Ramos (cell line): ENCODE data around the gene BAIAP2L2.

Experiments
- in situ Hi-C: fragments of 300-500 bp; cut with MboI; formaldehyde crosslinking; loops from one replicate; pipeline ENCODE4 v1.14.3; 2022; ENCODE audit warnings: low sequenced_read_pairs; ENCODE audit not compliant: unreplicated experiment

Gene BAIAP2L2

GRCh38 chr22:38129856-38130255, 19.4 kb upstream of the BAIAP2L2 start:
- in situ Hi-C loops: no loop called here

GRCh38 chr22:38129021-38129420, 18.5 kb upstream of the BAIAP2L2 start:
- in situ Hi-C loops: no loop called here

DNA sequence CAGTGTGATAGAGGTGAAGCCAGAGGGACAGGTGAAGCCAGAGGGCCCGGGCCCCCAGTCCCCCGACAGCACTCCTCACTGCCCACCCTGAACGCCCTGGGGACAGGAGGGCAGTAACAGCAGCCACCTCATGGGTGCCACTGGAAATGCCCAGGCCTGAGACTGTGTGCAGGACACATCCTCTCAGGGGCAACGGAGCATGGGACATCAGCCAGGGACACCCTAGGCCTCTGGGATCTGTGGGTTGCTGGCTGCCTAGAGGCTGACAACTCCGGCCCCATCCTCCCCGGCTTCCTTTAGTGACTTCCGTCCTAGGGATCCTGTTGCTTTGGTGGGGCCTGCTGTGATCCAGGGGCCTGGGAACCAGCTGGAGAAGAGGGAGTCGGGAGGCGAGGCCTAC, 17.4 kb upstream of the BAIAP2L2 start:
- in situ Hi-C loops: no loop called here

DNA sequence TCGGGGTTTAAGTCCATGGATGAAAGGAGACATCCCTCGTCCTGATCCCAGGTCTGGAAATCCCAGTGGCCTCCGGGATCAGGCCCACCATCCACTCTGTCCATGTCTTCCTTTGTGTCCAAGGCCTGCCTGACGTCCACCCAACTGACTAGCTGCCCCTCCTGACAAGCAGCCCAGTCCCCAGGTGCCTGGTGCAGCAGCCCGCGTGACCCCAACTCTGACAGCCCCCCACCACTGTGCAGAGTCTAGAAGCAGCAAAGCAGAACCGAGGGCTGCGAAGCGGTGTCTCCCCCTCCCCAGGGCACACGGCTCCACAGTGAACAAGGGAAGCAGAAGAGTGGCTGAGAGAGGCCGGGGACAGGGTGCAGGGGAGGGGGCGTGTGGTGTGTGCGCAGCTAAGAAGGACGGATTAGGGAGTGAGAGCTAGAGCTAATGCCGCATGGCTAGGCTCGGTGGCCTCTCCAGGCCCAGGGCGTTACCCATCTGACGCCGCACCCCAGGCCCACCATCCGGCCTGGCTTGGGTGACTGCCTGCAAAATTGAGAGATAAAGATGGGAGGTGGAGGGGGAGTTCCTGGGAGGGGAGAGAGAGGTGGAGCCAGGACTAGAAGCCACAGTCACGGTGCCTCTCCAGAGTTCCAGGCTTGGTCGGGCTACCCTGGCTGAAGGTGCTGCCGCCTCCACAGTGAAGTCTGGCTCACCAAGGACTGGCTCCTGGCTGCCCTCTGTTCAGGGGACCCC, 16.6 kb upstream of the BAIAP2L2 start:
- in situ Hi-C loops: no loop called here

- in situ Hi-C loops: no loop called here
These were observed 15.3 kb upstream of the BAIAP2L2 start for GRCh38 chr22:38125751-38126201.

DNA sequence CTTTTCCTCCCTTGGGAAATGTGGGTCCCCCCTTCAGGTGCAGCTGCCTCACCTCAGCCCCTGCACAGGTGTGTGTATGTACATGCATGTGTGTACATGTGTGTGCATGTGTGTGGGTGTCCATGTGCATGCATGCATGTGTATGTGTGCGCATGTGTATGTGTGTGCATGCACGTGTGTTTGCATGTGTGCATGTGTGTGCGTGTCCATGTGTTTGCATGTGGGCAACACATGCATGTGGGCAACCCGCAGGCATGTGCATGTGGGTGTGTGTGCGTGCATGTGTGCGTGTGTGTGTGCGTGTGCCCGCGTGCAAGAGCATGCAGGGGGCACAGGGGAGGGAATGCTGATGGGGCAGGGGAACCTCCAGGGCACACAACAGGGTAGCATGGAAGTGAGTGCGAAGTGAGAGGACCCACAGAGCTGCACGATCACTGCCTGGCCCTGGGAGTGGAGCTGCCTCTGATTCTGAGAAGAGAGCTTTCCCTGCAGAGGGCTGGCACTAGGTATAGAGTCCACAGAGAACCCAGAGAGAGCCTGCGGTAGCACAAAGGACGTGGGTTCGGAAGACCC, 14.6 kb upstream of the BAIAP2L2 start:
- in situ Hi-C loops: no loop called here

DNA sequence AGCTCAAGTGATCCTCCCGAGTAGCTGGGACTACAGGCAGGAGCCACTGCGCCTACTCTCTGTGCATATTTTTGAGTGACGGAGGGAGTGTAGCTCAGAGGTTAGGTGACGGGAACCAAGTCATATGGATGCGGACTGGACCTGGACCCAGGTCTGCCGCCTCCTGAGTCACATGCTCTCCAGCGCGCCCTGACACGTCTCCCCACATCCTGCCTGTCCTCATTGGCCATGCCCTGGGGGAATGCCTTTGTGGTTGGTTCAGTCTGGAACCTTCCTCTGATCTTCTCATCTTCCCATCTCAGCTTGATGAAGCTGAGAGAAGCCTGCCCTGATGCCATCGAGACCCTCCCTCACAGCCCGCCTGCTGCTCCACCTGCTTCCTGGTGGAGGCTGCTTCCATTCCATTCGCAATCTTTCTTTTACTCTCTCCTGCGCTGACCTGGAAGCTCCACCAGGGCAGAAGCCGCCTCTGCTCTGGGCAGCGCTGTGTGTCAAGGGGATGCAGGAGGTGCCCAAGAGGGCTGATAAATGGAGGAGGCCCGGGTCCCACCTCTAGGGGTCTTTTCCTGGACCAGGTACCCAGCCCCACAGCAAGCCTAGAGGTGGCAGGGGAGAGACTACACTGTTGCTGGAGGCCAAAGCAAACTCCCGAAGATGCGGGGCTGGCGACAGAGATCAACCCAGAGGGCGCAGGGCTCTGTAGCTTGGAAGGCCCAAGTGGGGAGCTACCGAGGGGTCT, 13.9 kb upstream of the BAIAP2L2 start:
- in situ Hi-C loops: no loop called here

GRCh38 chr22:38122616-38123015, 12.1 kb upstream of the BAIAP2L2 start:
- in situ Hi-C loops: no loop called here

DNA sequence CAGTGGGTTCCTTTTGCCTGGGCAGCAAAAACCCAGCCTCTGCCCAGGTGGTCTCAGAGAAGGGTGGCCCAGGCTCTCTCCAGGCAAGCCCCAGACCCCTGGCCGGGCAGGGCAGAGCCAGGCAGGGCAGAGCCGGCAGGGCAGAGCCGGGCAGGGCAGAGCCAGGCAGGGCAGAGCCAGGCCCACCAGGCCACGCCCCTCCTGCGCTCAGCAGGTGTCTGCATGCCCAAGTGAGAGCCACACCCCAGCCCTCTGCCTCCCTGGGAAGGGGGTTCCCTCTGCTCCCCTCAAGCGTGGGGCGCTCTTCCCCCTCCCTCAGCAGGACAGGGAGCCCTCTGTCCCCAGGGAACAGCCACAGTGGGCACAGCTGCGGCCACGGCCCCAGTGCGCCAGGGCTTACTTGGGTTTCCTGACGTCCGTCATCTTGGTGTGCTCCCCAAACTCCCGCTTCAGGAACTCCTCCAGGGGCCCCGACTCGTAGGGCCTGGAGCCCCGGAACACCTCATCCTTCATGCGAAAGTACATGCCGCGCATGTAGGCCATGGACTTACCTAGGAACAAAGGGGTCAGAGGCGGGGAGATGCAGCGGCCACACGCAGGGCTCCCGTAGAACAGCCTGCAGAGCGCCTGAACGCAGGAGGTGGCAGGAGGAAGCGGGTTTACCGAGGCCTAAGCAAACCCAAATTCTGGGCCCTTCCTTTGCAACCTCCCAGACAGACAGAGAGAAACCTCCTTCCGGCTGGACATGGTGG, 10.1 kb upstream of the BAIAP2L2 start:
- in situ Hi-C loops: no loop called here

DNA sequence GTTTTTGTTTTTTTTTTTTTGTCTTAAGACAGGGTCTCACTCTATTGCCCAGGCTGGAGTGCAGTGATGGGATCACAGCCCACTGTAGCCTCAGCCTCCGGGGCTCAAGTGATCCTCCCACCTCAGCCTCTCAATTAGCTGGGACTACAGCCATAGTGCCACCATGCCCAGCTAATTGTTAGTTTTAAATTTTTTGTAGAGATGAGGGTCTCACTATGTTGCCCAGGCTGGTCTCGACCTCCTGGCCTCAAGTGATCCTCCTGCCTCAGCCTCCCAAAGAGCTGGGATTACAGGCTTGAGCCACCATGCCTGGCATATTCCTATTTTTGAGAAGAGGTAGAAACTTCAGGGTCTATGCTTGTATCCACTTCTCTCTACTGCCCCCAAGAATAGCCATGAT, 8.3 kb upstream of the BAIAP2L2 start:
- in situ Hi-C loops: loop anchor here (10.0 kb wide), 1 partner anchor 236 kb away; no protein-coding TSS in a partner anchor

GRCh38 chr22:38118182-38118581, 7.7 kb upstream of the BAIAP2L2 start:
- in situ Hi-C loops: loop anchor here (10.0 kb wide), 1 partner anchor 237 kb away; no protein-coding TSS in a partner anchor

DNA sequence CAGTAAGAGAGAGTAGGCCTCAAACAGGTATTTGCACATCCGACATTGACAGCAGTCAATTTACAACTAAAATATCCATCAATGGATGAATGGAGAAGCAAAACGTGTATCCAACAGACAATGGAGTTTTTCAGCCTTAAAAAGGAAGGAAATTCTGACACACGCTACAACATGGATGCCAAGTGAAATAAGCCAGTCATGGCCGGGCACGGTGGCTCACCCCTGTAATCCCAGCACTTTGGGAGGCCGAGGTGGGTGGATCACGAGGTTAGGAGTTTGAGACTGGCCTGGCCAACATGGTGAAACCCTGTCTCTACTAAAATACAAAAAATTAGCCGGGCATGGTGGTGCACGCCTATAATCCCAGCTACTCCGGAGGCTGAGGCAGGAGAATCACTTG, 7.1 kb upstream of the BAIAP2L2 start:
- in situ Hi-C loops: loop anchor here (10.0 kb wide), 1 partner anchor 237 kb away; no protein-coding TSS in a partner anchor

DNA sequence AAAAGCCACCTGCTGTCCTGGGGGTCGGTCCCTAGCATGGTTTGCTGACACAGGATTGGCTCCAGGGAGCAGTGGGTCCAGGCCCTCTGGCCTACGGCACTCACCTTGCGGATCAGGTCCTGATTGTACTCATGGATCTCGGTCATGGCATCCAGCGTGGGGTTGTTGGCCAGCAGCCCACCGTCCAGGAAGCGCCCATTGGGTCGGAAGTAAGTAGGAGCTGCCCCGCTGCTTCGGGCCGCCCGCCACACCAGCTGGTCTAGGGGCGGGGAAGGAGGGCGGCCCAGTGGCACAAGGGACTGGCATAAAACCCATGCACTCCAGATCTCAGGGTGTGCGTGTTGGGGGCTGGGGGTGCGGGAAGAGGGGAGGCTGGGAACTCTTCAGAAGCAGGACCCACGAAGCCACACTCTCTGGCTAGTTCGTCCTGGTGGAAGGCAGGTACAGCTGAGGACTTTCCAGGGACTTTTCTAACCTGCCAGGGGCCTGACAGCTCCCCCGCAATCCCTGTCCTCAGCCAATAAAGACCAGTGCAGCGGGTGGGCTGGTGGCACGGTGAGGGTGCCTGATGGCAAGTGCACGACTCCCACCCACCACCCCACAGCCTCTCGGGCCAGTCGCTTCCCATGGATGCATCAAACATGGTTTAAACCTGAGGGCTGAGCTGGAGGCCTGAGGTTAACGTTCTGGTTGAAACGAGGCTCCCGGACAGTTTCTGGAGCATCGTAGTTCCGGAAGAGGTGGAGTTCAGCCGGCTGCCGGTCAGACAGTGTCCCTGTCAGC, 5.1 kb upstream of the BAIAP2L2 start:
- in situ Hi-C loops: loop anchor here (10.0 kb wide), 1 partner anchor 239 kb away; no protein-coding TSS in a partner anchor

DNA sequence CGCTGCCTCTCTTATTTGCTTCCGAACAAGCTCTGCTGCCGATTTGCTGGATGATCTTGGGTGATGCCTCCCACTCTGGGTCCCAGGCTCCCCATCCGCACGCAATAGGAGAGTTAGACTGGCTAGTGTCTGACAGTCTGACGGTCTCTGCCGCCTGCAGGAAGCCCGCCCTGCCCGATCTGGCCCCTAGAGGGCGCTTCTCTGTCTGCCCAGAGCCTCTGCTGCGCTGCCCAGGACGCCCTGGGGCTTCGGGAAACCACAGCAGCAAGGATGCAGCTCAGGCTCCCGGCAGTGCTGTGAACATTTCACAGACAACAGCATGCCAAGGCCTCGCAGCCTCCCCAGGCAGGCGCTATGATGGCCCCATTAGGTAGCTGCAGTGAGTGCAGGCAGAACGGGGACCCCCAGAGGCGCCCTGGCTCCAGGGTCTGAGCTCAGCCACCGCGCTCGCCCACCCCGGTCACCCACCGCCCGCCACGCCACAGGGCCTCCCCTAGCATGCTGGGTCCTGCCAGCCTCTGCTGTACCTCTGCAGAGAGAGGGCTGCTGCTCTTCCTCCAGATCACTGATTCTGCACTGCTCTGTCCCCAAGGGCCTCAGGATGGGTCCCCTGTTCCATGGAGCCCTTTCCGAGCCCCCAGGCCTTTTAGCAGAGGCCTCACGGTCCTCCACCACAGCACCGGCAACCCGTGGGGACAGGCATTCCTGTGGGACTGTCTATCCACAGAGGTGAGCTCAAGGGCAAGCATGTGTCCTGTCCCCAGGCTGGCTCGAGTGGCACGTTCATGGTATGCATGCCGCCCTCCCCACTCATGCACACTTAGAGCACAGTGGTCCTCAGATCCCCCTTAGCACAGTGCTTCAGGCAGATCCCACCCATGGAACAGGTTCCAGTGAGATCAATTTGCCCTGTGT, 4.3 kb upstream of the BAIAP2L2 start:
- in situ Hi-C loops: loop anchor here (10.0 kb wide), 1 partner anchor 240 kb away; no protein-coding TSS in a partner anchor

DNA sequence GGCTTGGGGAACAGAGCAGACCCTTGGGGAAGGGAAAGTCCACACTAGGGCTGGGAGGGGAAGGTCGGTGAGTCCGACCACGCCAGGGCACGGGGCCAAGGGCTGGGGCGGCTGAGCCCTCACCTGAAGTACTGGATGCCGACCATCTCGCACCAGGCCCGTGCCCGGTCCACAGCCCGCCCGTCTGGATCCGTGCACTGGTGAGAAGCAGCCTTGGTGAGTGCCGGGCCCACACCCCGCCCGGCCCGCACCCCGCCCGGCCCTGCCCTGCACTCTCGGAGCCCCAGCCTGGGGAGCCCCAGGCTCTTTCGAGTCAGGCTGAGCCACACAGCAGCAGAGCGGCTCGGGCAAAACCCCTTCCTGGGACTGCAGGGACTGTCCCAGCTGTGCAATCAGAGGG, 1.9 kb upstream of the BAIAP2L2 start:
- in situ Hi-C loops: loop anchor here (10.0 kb wide), 1 partner anchor 242 kb away; no protein-coding TSS in a partner anchor

- in situ Hi-C loops: loop anchor here (10.0 kb wide), 1 partner anchor 243 kb away; no protein-coding TSS in a partner anchor
These were observed 1.5 kb upstream of the BAIAP2L2 start for GRCh38 chr22:38111925-38112355.

DNA sequence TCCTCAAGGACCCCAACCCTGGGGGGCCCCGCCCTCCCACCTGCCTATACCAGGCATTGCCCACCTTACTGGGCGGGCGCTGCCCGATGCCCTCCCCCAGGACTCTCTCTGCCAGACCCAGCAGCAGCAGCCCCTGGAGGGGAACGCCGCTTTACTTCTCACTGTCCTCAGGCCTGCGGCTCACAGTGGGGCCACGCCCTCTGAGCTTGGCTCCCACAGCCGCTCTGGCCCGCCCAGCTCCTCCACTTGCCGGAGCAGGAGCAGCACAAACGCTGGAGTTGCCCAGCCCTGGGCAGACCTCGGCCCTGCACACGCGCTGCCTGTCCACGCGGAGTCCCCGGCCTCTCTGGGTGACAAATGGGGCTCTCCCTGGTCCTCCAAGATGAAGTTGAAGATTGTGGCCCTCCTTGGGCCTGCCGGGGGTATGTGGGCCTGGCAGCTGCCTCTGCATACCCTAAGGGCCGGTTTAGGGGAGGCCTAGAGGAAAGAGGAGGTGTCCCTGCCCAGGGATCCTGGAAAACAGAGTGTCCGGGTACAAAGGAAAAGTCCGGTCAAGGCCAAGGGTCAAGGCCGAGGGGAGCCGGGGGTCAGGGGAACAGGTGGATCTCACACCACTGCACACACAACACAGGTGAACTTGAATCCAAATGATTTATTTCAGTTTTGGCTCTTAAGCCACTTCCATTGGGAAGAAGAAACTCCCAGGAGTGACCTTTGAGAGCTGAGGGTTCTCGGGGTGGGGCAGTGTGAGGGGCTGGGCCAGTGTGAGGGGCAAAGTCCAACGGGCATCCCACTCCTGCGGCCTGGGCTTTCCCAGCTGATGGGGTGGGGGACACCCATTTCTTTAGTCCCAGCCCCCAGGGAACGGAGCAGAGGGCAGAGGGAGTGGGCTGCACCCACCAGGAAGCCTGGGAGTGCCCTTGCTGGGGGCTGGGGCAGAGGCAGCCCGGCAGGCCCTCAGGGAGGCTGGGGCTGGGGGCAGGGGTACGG, 674 bp upstream of the BAIAP2L2 start:
- in situ Hi-C loops: loop anchor here (10.0 kb wide), 1 partner anchor 244 kb away; no protein-coding TSS in a partner anchor
